ENCODE measurements around the gene AKAP8L. TPM values are rescaled to one million over a fixed set of nuclear protein-coding genes. Genes with fewer than 3 reads are reported as not detected.

Gene AKAP8L
- total RNA-seq, 4 donors from 2014 or later: 52.8 to 87.8 (median 69.4) TPM

- H3K4me1 ChIP-seq: peaks cover 0 to 5% (median 0%) of the 10 kb centered on the region in 4 donors
- H3K9me3 ChIP-seq: no peaks in the 10 kb centered on the region
- H3K27ac ChIP-seq (replicated peaks in 1 of 4): peak overlapping the region in 3 of 4 donors; percentile 39 to 47 (median 40)
- WGBS: 47% methylated on average over 9 of the region's 25 CpGs
- TF ChIP-seq POLR2AphosphoS5 (IDR thresholded peaks at IDR 0.05): no peak
- no peak for TF ChIP-seq EP300 (IDR thresholded peaks at IDR 0.05)
- TF ChIP-seq POLR2A (IDR thresholded peaks at IDR 0.05; ENCODE audit: low read depth): no peak
- TF ChIP-seq CTCF (IDR thresholded peaks at IDR 0.05): no peak
- intact Hi-C loops (cut with DNase I): no loop called here
- peaks cover 0 to 83% (median 16%) of the 10 kb centered on the region in 4 donors for H3K27me3 ChIP-seq
- peak overlapping the region; percentile 39 to 56 (median 43) for H3K4me3 ChIP-seq
- DNase-seq (ENCODE audit: extremely low spot score): no peak
- no peaks in the 10 kb centered on the region for H3K36me3 ChIP-seq
Measured at GRCh38 chr19:15463861-15464371, 45.1 kb upstream of the AKAP8L start.

- Histone ChIP-seq H3K4me3 (no peak overlapping the region), H3K27ac (replicated peaks in 1 of 4) (no peak overlapping the region), H3K36me3 (no peaks in the 10 kb centered on the region), H3K9me3 (no peaks in the 10 kb centered on the region), H3K27me3 (peaks cover 0 to 88% (median 28%) of the 10 kb centered on the region in 4 donors), H3K4me1 (peaks cover 8 to 19% (median 14%) of the 10 kb centered on the region in 4 donors)
- 94% methylated on average over 2 of the region's 2 CpGs for WGBS
- no peak for DNase-seq (ENCODE audit: extremely low spot score)
- TF ChIP-seq EP300 (IDR thresholded peaks at IDR 0.05) (no peak), POLR2A (IDR thresholded peaks at IDR 0.05; ENCODE audit: low read depth) (no peak), CTCF (IDR thresholded peaks at IDR 0.05) (no peak), POLR2AphosphoS5 (IDR thresholded peaks at IDR 0.05) (no peak)
- intact Hi-C loops (cut with DNase I): no loop called here
Measured at GRCh38 chr19:15461694-15462093, 42.9 kb upstream of the AKAP8L start.

- 38% methylated on average over 33 of the region's 54 CpGs for WGBS
- TF ChIP-seq POLR2AphosphoS5 (IDR thresholded peaks at IDR 0.05): no peak
- H3K27me3 ChIP-seq: peaks cover 0 to 86% (median 32%) of the 10 kb centered on the region in 4 donors
- H3K9me3 ChIP-seq: no peaks in the 10 kb centered on the region
- no peak for DNase-seq (ENCODE audit: extremely low spot score)
- intact Hi-C loops (cut with DNase I): loop anchor here (10.0 kb wide), 2 partner anchors 283 to 353 kb away; partner anchors contain the start of gene SYDE1
- no peaks in the 10 kb centered on the region for H3K36me3 ChIP-seq
- peak overlapping the region; percentile 8 to 38 (median 28) for H3K4me3 ChIP-seq
- H3K27ac ChIP-seq (replicated peaks in 1 of 4): no peak overlapping the region
- peaks cover 15 to 31% (median 27%) of the 10 kb centered on the region in 4 donors for H3K4me1 ChIP-seq
Measured at GRCh38 chr19:15457701-15458484, 39.1 kb upstream of the AKAP8L start.

- DNase-seq (ENCODE audit: extremely low spot score): no peak
- intact Hi-C loops (cut with DNase I): loop anchor here (10.0 kb wide), 2 partner anchors 282 to 352 kb away; partner anchors contain the start of gene SYDE1
- peak overlapping the region; percentile 8 to 38 (median 28) for H3K4me3 ChIP-seq
- no peak for TF ChIP-seq POLR2AphosphoS5 (IDR thresholded peaks at IDR 0.05)
- no peak for TF ChIP-seq CTCF (IDR thresholded peaks at IDR 0.05)
- TF ChIP-seq EP300 (IDR thresholded peaks at IDR 0.05): no peak
- no peak for TF ChIP-seq POLR2A (IDR thresholded peaks at IDR 0.05; ENCODE audit: low read depth)
- H3K9me3 ChIP-seq: no peaks in the 10 kb centered on the region
- 8% methylated on average over 17 of the region's 86 CpGs for WGBS
- H3K4me1 ChIP-seq: peaks cover 19 to 39% (median 35%) of the 10 kb centered on the region in 4 donors
- H3K27me3 ChIP-seq: peaks cover 0 to 78% (median 32%) of the 10 kb centered on the region in 4 donors
- no peak overlapping the region for H3K27ac ChIP-seq (replicated peaks in 1 of 4)
- no peaks in the 10 kb centered on the region for H3K36me3 ChIP-seq
Measured at GRCh38 chr19:15456871-15457700, 38.3 kb upstream of the AKAP8L start.

Measured in esophagus muscularis mucosa (tissue), 4 donors.